HG03097 (cell line): Measurements from ENCODE around the gene NOL4L.

Experiments used
- ATAC-seq: cut with Tn5 transposase; IDR thresholded peaks from one replicate; pipeline ENCODE4 v1.9.1; 2021; ENCODE audit not compliant: unreplicated experiment, low FRiP score

Gene NOL4L

DNA sequence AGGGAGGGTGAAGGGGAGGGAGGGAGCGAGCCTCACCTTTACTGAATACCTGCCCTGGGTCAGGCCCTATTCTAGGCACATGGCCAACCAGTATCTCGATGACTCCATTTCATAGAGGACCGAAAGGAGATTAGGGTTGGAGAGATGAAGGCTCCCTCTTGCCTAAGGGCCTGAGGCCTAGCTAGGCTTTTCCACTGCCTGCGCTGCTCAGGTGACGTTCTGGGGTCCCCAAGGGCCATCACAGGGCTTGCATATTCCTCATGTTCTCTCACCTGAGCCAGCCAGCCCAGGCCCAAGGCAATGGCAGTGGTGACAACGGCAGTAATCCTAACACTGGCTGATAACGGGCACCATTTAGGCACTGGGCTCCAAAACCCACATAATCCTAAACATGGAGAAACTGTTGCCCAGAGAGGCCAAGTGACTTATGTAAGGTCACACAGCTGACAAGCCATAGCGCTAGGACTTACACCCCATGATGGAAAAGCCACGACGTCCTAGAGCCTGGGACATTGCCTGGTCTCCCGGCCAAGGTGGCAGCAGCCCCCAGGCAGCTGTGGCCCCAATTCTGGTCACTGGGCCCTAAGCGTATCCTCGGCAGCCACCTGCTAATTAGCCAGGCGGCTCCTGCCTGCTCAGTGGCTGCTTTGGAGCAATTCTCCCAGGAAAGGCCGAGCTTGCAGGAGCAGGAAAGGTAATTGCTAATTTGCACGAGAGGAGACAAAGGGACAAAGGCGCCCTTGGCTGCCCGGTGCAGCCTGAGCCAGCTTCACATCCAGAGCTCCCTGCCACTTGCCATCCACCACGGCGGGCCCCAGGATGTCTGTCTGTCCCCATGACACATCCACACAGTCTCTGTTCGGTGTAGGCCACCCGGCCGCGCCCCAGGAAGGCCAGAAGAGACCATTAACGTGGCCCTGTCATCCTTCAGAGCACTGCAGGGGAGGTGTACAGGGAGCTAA is 21.5 kb downstream of the NOL4L start:
- no peak for ATAC-seq

GRCh38 chr20:32562495-32562911 is 22.6 kb downstream of the NOL4L start:
- no peak for ATAC-seq

DNA sequence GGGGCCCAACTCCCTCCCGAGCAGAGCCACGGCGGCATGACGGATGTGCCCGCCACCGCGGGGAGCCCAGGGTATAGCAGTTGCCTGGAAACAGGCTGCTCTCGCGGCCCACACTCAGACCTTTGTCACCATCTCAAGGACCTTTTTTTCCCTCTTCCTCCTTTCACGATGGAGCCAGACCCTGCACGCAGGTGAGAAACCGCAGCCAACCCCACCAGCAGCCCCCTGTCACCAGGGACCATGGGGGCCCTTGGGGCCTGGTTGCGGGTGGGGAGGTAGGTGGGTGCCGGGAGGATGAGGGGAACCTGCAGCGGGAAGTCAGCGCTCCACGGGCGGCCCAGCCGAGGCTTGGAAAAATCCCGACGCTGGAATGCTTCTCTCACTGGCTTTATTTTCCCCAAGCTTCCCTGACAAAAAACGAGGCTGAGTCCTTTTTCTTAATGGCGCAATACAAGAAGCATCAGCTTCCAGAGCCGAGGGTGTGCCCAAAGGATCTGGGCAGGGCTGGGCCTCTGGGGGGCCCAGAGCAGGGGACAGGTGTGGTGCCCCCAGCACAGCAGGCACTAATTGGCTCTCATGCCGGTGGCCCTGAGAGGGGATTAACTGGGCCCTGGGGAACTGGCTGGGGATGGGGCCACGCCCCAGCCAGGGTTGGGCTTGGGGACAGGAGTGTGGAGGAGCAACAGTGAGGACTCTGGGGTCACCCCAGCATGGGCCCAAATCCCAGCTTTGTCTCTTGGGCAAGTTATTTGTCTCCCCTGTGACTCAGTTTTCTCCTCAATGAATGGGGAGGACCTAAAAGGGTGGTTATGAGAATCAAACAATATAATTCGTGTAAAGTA is 23.9 kb downstream of the NOL4L start:
- no peak for ATAC-seq

- no peak for ATAC-seq
These were observed 24.6 kb downstream of the NOL4L start for GRCh38 chr20:32560482-32560988.

GRCh38 chr20:32559753-32560380 is 25.3 kb downstream of the NOL4L start:
- ATAC-seq: no peak

GRCh38 chr20:32559205-32559752 is 25.9 kb downstream of the NOL4L start:
- ATAC-seq: no peak

DNA sequence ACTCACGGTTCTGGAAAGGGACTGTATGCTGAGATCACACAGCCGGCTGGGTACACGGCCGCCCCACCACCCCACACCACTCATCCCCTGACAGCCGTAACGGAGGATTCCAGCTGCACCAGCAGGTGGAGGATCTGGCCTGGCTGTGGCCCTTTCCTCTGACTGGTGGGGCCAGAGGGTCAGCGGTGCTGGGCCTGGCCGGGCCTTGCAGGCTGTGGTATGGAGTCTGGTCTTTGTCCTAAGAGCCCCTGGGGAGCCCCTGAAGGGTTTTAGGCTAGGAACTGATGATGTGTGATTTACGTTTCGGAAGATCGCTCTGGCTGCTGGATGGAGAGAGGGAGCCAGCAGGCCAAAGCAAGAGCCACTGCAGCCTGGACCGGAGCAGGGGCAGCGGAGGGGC is 26.6 kb downstream of the NOL4L start:
- no peak for ATAC-seq

DNA sequence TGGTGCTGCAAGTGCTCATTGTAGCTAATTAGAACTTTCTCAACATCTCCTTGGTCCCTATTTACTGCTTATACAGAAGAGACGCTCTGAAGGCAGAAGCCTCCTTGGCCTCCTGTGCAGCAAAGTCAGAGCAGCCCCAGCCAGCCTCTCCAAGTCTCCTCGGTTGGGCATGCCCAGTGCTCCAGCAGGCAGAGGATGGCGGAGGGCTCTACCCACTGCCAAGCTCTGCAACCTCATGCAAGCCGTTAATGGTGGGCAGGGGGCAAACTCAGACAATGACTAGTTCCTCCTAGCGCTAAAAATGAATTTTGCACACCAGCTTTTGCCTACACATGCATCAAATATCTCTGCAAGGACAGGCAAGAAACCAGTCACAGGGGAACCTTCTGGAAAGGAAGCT is 27.8 kb downstream of the NOL4L start:
- ATAC-seq: no peak

DNA sequence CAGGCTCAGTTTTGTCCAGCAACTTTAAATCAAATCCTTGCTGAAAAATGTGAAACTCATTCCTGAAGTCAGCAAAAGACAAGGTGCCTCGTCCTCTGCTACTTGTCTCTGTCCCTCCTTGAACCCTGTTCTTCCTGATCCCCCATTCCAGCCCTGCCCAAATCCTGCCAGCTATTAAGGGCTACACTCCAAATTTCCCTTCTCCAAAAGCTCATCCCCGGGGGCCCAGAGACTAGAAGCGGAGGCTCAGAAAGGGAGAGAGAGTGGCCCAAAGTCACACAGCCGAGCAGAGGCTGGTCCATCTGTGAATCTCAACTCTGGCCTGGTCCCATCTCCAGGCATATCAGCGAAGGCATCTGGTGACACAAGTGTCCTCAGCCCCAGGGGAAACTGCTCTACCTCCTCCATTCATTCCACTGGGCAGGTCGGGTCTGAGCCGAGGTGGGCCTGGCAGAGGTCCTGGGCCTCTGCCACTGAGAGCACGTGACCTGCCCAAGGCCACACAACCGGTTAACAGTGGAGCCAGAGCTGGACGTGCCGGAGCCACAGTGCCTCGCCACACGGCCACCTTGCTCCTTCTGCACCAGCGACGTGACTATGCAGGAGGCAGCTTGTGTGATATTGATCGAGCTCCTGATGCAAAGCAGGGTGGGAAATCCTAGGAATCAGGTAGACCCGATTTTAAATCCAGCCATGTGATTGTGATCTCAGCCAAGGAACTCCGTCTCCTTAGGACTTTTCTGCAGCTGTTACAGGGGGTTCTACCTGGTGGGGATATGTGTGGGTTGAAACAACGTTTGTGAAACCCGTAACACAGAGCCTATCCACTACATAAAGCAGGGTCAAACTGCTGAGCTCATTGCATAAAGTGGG is 28.6 kb downstream of the NOL4L start:
- ATAC-seq: no peak

- no peak for ATAC-seq
These were observed 29.5 kb downstream of the NOL4L start for GRCh38 chr20:32555584-32555983.

DNA sequence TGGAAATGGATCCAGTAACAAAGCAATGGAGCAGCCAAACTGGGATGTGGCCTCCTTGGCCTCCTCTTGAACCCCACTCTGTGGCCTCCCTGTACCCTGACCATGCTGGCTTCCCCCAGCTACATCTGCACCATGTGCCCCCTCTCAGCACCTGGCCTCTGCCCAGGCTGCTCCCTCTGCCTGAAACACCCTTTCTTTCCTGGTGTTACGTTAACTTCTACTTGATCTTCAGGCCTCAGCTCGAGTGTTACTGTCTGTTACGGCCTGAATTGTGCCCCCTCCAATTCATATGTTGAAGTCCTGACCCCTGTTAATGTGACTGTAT is 30.2 kb downstream of the NOL4L start:
- ATAC-seq: no peak

GRCh38 chr20:32553618-32554017 is 31.5 kb downstream of the NOL4L start:
- no peak for ATAC-seq

- no peak for ATAC-seq
These were observed 33.4 kb downstream of the NOL4L start for GRCh38 chr20:32551693-32552092.

- no peak for ATAC-seq
These were observed 35.3 kb downstream of the NOL4L start for GRCh38 chr20:32549842-32550241.

- ATAC-seq: no peak
These were observed 37.4 kb downstream of the NOL4L start for GRCh38 chr20:32547753-32548034.

DNA sequence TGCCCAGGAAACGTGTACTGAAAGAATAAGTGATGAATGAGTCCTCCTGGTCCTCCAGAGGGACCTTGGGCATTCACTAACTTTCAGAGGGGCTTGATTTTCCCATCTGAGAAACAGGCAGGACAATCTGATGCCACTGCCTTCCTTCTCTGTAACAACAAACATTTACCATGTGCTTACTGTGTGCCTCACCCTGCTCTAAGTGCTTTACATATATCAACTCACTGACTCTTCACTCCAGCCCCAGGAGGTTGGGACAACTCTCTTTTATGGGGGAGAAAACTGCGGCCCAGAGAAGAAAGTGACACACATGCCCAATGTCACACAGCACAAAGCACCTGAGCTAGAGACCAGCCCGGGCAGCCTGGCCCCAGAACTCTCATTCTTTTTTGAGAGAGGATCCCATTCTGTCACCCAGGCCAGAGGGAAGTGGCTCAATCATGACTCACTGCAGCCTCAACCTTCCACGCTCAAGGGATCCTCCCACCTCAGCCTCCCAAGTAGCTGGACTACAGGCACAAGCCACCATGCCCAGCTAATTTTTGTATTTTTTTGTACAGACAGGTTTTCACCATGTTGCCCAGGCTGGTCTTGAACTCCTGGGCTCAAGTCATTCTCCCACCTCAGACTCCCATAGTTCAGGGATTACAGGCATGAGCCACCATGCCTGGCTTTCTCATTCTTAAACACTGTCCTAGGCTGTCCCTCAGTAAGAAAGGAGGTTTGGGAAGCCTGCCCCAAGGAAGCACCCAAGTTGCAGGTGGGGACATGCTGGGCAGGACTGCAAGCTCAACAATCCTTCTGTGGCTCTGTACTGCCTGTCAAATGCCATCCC is 38.0 kb downstream of the NOL4L start:
- ATAC-seq: no peak

DNA sequence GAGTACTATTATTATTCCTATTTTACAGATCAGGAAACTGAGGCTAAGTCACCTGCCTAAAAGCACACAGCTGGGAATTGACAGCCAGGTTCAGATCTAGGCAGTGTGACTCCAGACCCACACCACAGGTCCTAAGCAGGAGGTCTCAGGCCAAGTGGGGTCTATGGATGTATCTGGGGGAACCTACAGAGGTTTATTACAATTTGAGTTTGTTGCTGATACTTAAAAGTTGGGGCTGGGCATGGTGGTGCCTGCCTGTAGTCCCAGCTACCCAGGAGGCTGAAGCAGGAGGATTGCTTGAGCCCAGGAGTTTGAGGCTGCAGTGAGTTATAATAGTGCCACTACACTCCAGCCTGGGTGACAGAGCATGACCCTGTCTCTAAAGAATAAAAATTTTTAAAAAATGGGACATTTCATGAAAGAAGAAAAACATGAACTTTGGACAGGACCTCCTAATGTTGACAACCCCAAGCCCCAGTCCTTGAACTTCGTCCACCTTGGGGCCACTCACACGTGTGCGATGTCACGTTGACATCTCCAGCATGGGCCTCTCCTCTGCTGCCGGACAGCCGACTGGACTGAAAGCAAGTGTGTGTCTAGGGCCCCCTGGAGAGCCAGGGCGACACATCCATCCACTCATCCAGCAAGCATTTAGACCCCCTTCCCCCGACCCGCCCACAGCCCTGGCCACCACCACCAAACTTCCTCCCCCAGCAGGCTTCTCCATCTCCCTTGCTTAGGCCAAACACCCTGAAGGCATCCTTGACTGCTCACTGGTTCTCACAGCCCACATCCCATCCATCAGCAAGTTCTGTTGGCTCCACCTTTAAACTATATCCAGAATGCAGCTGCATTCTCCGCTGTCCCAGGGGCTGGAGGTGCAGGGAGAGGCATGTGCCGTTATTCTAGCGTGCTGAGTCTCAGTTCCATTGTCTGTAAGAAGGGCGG is 40.0 kb downstream of the NOL4L start:
- no peak for ATAC-seq

- ATAC-seq: no peak
These were observed 40.8 kb downstream of the NOL4L start for GRCh38 chr20:32544260-32544722.
